ENCODE measurements around the gene CDK14.

Gene CDK14

GRCh38 chr7:90689260-90689659, 93.1 kb downstream of the CDK14 start:
- no peaks in the 10 kb centered on the region for H3K27me3 ChIP-seq (ENCODE audit: control insufficient read depth in 5 of 5, insufficient read depth in 4 of 5, low read length in 5 of 5)
- no peak overlapping the region for H3K9ac ChIP-seq (ENCODE audit: low read length in 5 of 5)
- no peaks in the 10 kb centered on the region for H3K9me3 ChIP-seq (ENCODE audit: control insufficient read depth in 5 of 5, low read length in 5 of 5)
- H3K36me3 ChIP-seq (ENCODE audit: control insufficient read depth in 5 of 5, insufficient read depth in 5 of 5, low read length in 5 of 5) = no peaks in the 10 kb centered on the region
- H3K4me1 ChIP-seq (ENCODE audit: control insufficient read depth in 5 of 5, insufficient read depth in 5 of 5, low read length in 5 of 5) = no peaks in the 10 kb centered on the region
- no peak overlapping the region for H3K4me3 ChIP-seq (ENCODE audit: low read depth in 1 of 5, low read length in 5 of 5)
- no peak overlapping the region for H3K27ac ChIP-seq (ENCODE audit: low read depth, low read length)

GRCh38 chr7:90690159-90690858, 94.2 kb downstream of the CDK14 start:
- H3K36me3 ChIP-seq (ENCODE audit: control insufficient read depth in 5 of 5, insufficient read depth in 5 of 5, low read length in 5 of 5) = no peaks in the 10 kb centered on the region
- no peak overlapping the region for H3K27ac ChIP-seq (ENCODE audit: low read depth, low read length)
- H3K9ac ChIP-seq (ENCODE audit: low read length in 5 of 5) = no peak overlapping the region
- H3K27me3 ChIP-seq (ENCODE audit: control insufficient read depth in 5 of 5, insufficient read depth in 4 of 5, low read length in 5 of 5) = no peaks in the 10 kb centered on the region
- no peak overlapping the region for H3K4me3 ChIP-seq (ENCODE audit: low read depth in 1 of 5, low read length in 5 of 5)
- H3K4me1 ChIP-seq (ENCODE audit: control insufficient read depth in 5 of 5, insufficient read depth in 5 of 5, low read length in 5 of 5) = no peaks in the 10 kb centered on the region
- H3K9me3 ChIP-seq (ENCODE audit: control insufficient read depth in 5 of 5, low read length in 5 of 5) = no peaks in the 10 kb centered on the region

DNA sequence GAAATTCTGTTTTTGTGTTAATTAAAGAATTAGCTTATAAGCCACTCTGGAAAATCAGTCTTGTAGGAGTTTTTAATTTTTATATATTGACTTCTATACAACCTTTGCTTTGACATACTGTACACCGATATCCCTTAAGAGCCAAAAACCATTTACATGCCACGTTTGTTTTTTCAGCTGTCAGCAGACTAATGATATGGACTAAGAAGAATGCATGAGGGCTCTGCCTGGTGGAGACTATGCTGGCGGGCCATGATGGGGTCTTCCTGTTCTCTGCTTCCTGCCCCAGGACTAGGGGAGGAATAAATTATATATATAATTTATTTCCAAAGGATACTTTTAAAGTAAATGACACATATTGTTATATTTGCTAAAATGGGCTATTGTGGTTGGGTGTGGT, 96.3 kb downstream of the CDK14 start:
- H3K27ac ChIP-seq (ENCODE audit: low read depth, low read length) = no peak overlapping the region
- H3K4me1 ChIP-seq (ENCODE audit: control insufficient read depth in 5 of 5, insufficient read depth in 5 of 5, low read length in 5 of 5) = no peaks in the 10 kb centered on the region
- no peaks in the 10 kb centered on the region for H3K27me3 ChIP-seq (ENCODE audit: control insufficient read depth in 5 of 5, insufficient read depth in 4 of 5, low read length in 5 of 5)
- no peak overlapping the region for H3K9ac ChIP-seq (ENCODE audit: low read length in 5 of 5)
- H3K4me3 ChIP-seq (ENCODE audit: low read depth in 1 of 5, low read length in 5 of 5) = no peak overlapping the region
- H3K9me3 ChIP-seq (ENCODE audit: control insufficient read depth in 5 of 5, low read length in 5 of 5) = no peaks in the 10 kb centered on the region
- no peaks in the 10 kb centered on the region for H3K36me3 ChIP-seq (ENCODE audit: control insufficient read depth in 5 of 5, insufficient read depth in 5 of 5, low read length in 5 of 5)

DNA sequence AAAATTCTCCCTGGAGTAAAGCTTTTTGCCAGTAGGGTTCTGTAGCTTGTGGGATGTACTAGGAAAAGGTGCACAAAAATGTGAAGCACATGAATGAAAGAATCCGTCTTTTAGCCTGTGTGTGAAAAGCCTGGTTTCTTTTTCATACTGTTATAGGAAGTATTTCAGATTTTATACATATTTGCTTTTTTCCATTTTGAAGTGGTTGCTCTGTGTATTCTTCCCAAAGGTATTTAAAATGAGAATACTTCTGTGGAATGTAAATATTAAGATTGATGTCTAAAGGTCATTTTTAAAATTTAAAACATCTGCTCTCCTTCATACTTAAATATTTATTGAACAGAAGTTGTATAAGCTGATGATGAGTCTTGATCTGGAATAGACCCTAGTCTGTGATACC, 96.8 kb downstream of the CDK14 start:
- H3K4me3 ChIP-seq (ENCODE audit: low read depth in 1 of 5, low read length in 5 of 5) = no peak overlapping the region
- H3K4me1 ChIP-seq (ENCODE audit: control insufficient read depth in 5 of 5, insufficient read depth in 5 of 5, low read length in 5 of 5) = no peaks in the 10 kb centered on the region
- no peaks in the 10 kb centered on the region for H3K36me3 ChIP-seq (ENCODE audit: control insufficient read depth in 5 of 5, insufficient read depth in 5 of 5, low read length in 5 of 5)
- no peaks in the 10 kb centered on the region for H3K9me3 ChIP-seq (ENCODE audit: control insufficient read depth in 5 of 5, low read length in 5 of 5)
- no peaks in the 10 kb centered on the region for H3K27me3 ChIP-seq (ENCODE audit: control insufficient read depth in 5 of 5, insufficient read depth in 4 of 5, low read length in 5 of 5)
- H3K9ac ChIP-seq (ENCODE audit: low read length in 5 of 5) = no peak overlapping the region
- H3K27ac ChIP-seq (ENCODE audit: low read depth, low read length) = no peak overlapping the region

DNA sequence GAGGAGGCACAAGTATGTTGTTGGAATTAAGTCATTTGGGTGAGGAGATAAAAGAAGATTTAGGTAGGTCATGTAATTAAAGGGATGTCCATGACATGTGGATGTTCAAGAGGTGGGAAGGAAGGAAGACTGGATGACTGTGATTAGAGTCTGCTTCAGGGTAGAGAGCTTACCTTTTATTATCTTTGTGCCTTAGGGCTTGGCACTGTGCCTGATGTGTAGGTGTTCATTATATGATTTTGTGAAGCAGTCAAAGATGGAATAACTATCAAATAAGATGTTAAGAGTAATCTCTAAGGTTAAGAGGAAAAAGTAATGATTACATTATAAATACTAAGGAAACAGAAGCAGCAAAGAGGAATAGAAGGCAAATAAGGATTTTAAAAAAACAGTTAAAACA, 97.8 kb downstream of the CDK14 start:
- no peak overlapping the region for H3K4me3 ChIP-seq (ENCODE audit: low read depth in 1 of 5, low read length in 5 of 5)
- H3K9ac ChIP-seq (ENCODE audit: low read length in 5 of 5) = no peak overlapping the region
- no peaks in the 10 kb centered on the region for H3K27me3 ChIP-seq (ENCODE audit: control insufficient read depth in 5 of 5, insufficient read depth in 4 of 5, low read length in 5 of 5)
- H3K27ac ChIP-seq (ENCODE audit: low read depth, low read length) = no peak overlapping the region
- H3K4me1 ChIP-seq (ENCODE audit: control insufficient read depth in 5 of 5, insufficient read depth in 5 of 5, low read length in 5 of 5) = no peaks in the 10 kb centered on the region
- no peaks in the 10 kb centered on the region for H3K9me3 ChIP-seq (ENCODE audit: control insufficient read depth in 5 of 5, low read length in 5 of 5)
- H3K36me3 ChIP-seq (ENCODE audit: control insufficient read depth in 5 of 5, insufficient read depth in 5 of 5, low read length in 5 of 5) = no peaks in the 10 kb centered on the region

DNA sequence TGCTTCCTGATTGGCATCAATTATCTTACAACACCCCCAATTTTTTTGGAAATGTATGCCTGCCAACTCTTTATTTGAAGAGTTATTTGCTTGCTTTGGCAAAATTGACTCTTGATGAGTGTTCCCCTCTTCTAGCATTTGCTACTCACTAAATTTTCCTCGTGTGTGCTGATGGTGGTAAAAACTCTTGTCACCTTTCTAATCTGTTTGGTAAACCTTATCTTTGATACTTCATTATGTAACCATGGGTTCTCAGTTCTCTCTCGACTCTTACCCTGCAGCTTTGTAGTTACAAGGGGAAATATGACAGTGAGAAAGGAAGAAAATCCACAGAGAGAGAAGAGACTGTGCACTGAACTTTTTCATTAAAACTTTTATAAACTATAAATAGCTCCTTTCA, 102.5 kb downstream of the CDK14 start:
- Histone ChIP-seq H3K4me1 (ENCODE audit: control insufficient read depth in 5 of 5, insufficient read depth in 5 of 5, low read length in 5 of 5) (peaks cover 0 to 21% (median 12%) of the 10 kb centered on the region in 5 donors), H3K27ac (ENCODE audit: low read depth, low read length) (no peak overlapping the region), H3K9ac (ENCODE audit: low read length in 5 of 5) (no peak overlapping the region), H3K27me3 (ENCODE audit: control insufficient read depth in 5 of 5, insufficient read depth in 4 of 5, low read length in 5 of 5) (no peaks in the 10 kb centered on the region), H3K36me3 (ENCODE audit: control insufficient read depth in 5 of 5, insufficient read depth in 5 of 5, low read length in 5 of 5) (no peaks in the 10 kb centered on the region), H3K4me3 (ENCODE audit: low read depth in 1 of 5, low read length in 5 of 5) (no peak overlapping the region), H3K9me3 (ENCODE audit: control insufficient read depth in 5 of 5, low read length in 5 of 5) (no peaks in the 10 kb centered on the region)

DNA sequence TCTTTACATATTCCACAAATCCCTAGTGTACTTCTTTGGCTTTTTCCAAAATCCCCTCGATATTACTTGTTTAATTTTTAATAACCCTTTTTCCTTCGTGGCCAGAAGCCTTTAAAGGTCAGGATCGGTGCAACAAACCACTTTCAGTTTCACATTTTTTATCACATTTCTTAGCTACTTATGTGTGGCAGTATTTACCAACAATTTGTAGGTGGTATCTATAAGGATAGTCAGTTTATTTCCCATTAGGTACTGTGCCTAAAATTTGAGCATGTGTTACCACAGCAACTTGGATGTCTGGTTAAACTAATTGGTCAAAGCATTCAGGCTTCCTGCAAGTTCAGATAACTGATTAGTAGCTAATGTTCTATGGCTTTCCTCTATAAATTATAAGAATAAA, 104.9 kb downstream of the CDK14 start:
- peak overlapping the region; percentile 43 to 68 (median 50) for H3K4me3 ChIP-seq (ENCODE audit: low read depth in 1 of 5, low read length in 5 of 5)
- H3K9ac ChIP-seq (ENCODE audit: low read length in 5 of 5) = peak overlapping the region in 4 of 5 donors; percentile 4 to 74 (median 37)
- no peaks in the 10 kb centered on the region for H3K36me3 ChIP-seq (ENCODE audit: control insufficient read depth in 5 of 5, insufficient read depth in 5 of 5, low read length in 5 of 5)
- no peaks in the 10 kb centered on the region for H3K27me3 ChIP-seq (ENCODE audit: control insufficient read depth in 5 of 5, insufficient read depth in 4 of 5, low read length in 5 of 5)
- H3K4me1 ChIP-seq (ENCODE audit: control insufficient read depth in 5 of 5, insufficient read depth in 5 of 5, low read length in 5 of 5) = peaks cover 0 to 21% (median 12%) of the 10 kb centered on the region in 5 donors
- peak overlapping the region; percentile 31 for H3K27ac ChIP-seq (ENCODE audit: low read depth, low read length)
- no peaks in the 10 kb centered on the region for H3K9me3 ChIP-seq (ENCODE audit: control insufficient read depth in 5 of 5, low read length in 5 of 5)

- peak overlapping the region in 1 of 5 donors; percentile 74 for H3K9ac ChIP-seq (ENCODE audit: low read length in 5 of 5)
- no peaks in the 10 kb centered on the region for H3K9me3 ChIP-seq (ENCODE audit: control insufficient read depth in 5 of 5, low read length in 5 of 5)
- H3K36me3 ChIP-seq (ENCODE audit: control insufficient read depth in 5 of 5, insufficient read depth in 5 of 5, low read length in 5 of 5) = no peaks in the 10 kb centered on the region
- H3K4me1 ChIP-seq (ENCODE audit: control insufficient read depth in 5 of 5, insufficient read depth in 5 of 5, low read length in 5 of 5) = peaks cover 0 to 21% (median 12%) of the 10 kb centered on the region in 5 donors
- H3K27me3 ChIP-seq (ENCODE audit: control insufficient read depth in 5 of 5, insufficient read depth in 4 of 5, low read length in 5 of 5) = no peaks in the 10 kb centered on the region
- H3K27ac ChIP-seq (ENCODE audit: low read depth, low read length) = no peak overlapping the region
- peak overlapping the region; percentile 26 to 57 (median 44) for H3K4me3 ChIP-seq (ENCODE audit: low read depth in 1 of 5, low read length in 5 of 5)
Observed at GRCh38 chr7:90701771-90702170, 105.7 kb downstream of the CDK14 start.

DNA sequence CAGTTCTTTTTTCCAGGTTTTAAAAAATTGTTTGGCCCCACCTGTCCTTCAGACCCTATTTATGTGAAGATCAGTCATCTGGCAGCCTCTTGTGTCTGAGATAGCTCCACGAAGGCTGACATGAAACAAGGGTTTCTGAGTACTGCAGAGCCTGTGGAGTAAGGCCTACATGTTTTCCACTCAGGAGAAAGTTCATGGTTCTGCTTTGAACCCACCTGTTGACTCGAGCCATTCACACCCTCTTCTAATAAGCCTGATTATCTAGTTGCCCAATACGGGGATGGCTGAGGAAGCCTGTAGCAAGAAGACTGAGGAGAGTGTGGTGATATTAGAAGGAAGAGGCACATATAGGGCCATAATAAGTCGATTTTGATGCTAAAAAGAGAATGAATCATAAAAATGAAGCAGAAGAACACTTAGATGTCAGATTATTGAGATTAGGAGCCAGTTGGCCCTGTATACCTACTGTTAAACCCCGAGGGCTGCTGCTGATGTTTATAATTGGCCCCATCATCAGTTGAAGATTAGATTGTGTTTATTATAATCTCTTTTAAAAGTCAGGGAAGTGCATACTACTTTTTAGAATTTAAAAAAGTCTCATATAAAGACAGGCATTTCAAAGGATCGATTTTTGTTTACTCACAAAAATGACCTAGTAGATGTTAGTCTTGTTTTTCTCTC, 109.4 kb downstream of the CDK14 start:
- Histone ChIP-seq H3K27ac (ENCODE audit: low read depth, low read length) (no peak overlapping the region), H3K4me1 (ENCODE audit: control insufficient read depth in 5 of 5, insufficient read depth in 5 of 5, low read length in 5 of 5) (peaks cover 0 to 35% (median 20%) of the 10 kb centered on the region in 5 donors), H3K9ac (ENCODE audit: low read length in 5 of 5) (no peak overlapping the region), H3K36me3 (ENCODE audit: control insufficient read depth in 5 of 5, insufficient read depth in 5 of 5, low read length in 5 of 5) (no peaks in the 10 kb centered on the region), H3K27me3 (ENCODE audit: control insufficient read depth in 5 of 5, insufficient read depth in 4 of 5, low read length in 5 of 5) (no peaks in the 10 kb centered on the region), H3K9me3 (ENCODE audit: control insufficient read depth in 5 of 5, low read length in 5 of 5) (no peaks in the 10 kb centered on the region), H3K4me3 (ENCODE audit: low read depth in 1 of 5, low read length in 5 of 5) (no peak overlapping the region)

GRCh38 chr7:90706072-90706716, 110.1 kb downstream of the CDK14 start:
- H3K4me1 ChIP-seq (ENCODE audit: control insufficient read depth in 5 of 5, insufficient read depth in 5 of 5, low read length in 5 of 5) = peaks cover 0 to 28% (median 20%) of the 10 kb centered on the region in 5 donors
- H3K27ac ChIP-seq (ENCODE audit: low read depth, low read length) = no peak overlapping the region
- H3K4me3 ChIP-seq (ENCODE audit: low read depth in 1 of 5, low read length in 5 of 5) = no peak overlapping the region
- no peaks in the 10 kb centered on the region for H3K9me3 ChIP-seq (ENCODE audit: control insufficient read depth in 5 of 5, low read length in 5 of 5)
- no peaks in the 10 kb centered on the region for H3K27me3 ChIP-seq (ENCODE audit: control insufficient read depth in 5 of 5, insufficient read depth in 4 of 5, low read length in 5 of 5)
- no peaks in the 10 kb centered on the region for H3K36me3 ChIP-seq (ENCODE audit: control insufficient read depth in 5 of 5, insufficient read depth in 5 of 5, low read length in 5 of 5)
- no peak overlapping the region for H3K9ac ChIP-seq (ENCODE audit: low read length in 5 of 5)
